SK-N-SH treated with all-trans-retinoic acid at 6 μM for 48 hours (cell line): ENCODE data around the gene SCGB1A1.

Experiments
- ATAC-seq: fragments of 200-7000 bp; cut with Tn5 transposase; 3 replicates; pipeline ENCODE4 v1.9.1; 2020; ENCODE audit warnings: mild to moderate bottlenecking, moderate library complexity
- BACH2 ChIP-seq: fragments of 250-450 bp; sonication (Bioruptor Pico); IDR thresholded peaks from 2 replicates; pipeline ENCODE4 v1.9.0; 2021; ENCODE audit warnings: mild to moderate bottlenecking, borderline replicate concordance
- CSDC2 ChIP-seq: fragments of 250-450 bp; sonication (Bioruptor Pico); IDR thresholded peaks from 2 replicates; pipeline ENCODE4 v1.5.0; 2020; ENCODE audit warnings: mild to moderate bottlenecking, moderate library complexity
- ESRRG ChIP-seq: fragments of 250-450 bp; sonication (Bioruptor Pico); IDR thresholded peaks from 2 replicates; pipeline ENCODE4 v1.6.1; 2021; ENCODE audit warnings: mild to moderate bottlenecking
- GLIS3 ChIP-seq: fragments of 250-450 bp; sonication (Bioruptor Pico); IDR thresholded peaks from 2 replicates; pipeline ENCODE4 v1.5.0; 2020; ENCODE audit warnings: mild to moderate bottlenecking, moderate library complexity
- OSR1 ChIP-seq: fragments of 250-450 bp; sonication (Bioruptor Pico); IDR thresholded peaks from 2 replicates; pipeline ENCODE4 v1.8.0; 2022; ENCODE audit warnings: moderate library complexity, mild to moderate bottlenecking, inconsistent platforms
- PPARA ChIP-seq: fragments of 250-450 bp; sonication (Bioruptor Pico); IDR thresholded peaks from 2 replicates; pipeline ENCODE4 v1.5.0; 2020; ENCODE audit warnings: mild to moderate bottlenecking, borderline replicate concordance
- SNAI2 ChIP-seq: fragments of 250-450 bp; sonication (Bioruptor Pico); IDR thresholded peaks from 2 replicates; pipeline ENCODE4 v1.5.0; 2020; ENCODE audit warnings: mild to moderate bottlenecking, moderate library complexity
- TCF4 ChIP-seq: fragments of 250-450 bp; sonication (Bioruptor Pico); IDR thresholded peaks from 2 replicates; pipeline ENCODE4 v1.8.0; 2021; ENCODE audit warnings: mild to moderate bottlenecking, moderate library complexity, borderline replicate concordance
- ZC3H10 ChIP-seq: fragments of 250-450 bp; sonication (Bioruptor Pico); IDR thresholded peaks from 2 replicates; pipeline ENCODE4 v1.5.1; 2021; ENCODE audit warnings: mild to moderate bottlenecking, moderate library complexity
- ZFP3 ChIP-seq: fragments of 250-450 bp; sonication (Bioruptor Pico); IDR thresholded peaks from 2 replicates; pipeline ENCODE4 v1.5.0; 2020; ENCODE audit warnings: mild to moderate bottlenecking, moderate library complexity
- ZFP30 ChIP-seq: fragments of 450-650 bp; formaldehyde crosslinking; IDR thresholded peaks from 2 replicates; pipeline ENCODE4 v1.5.0; 2022; ENCODE audit warnings: mild to moderate bottlenecking, moderate library complexity
- ZNF565 ChIP-seq: fragments of 450-650 bp; formaldehyde crosslinking; conservative IDR thresholded peaks from 2 replicates; pipeline ENCODE4 v1.5.0; 2020; ENCODE audit warnings: low read depth, mild to moderate bottlenecking, moderate library complexity
- ZNF8 ChIP-seq: fragments of 450-650 bp; formaldehyde crosslinking; IDR thresholded peaks from 2 replicates; pipeline ENCODE4 v1.5.0; 2020; ENCODE audit warnings: mild to moderate bottlenecking, moderate library complexity
- TF ChIP-seq, protein P1 (sequence below): fragments of 250-450 bp; sonication (Bioruptor Pico); IDR thresholded peaks from 2 replicates; pipeline ENCODE4 v1.5.1; 2021; ENCODE audit warnings: mild to moderate bottlenecking, moderate library complexity
- TF ChIP-seq, protein P2 (sequence below): fragments of 250-450 bp; sonication (Bioruptor Pico); IDR thresholded peaks from 2 replicates; pipeline ENCODE4 v1.8.0; 2020; ENCODE audit warnings: mild to moderate bottlenecking, moderate library complexity, borderline replicate concordance
- TF ChIP-seq, protein P3 (sequence below): fragments of 250-450 bp; sonication (Bioruptor Pico); IDR thresholded peaks from 2 replicates; pipeline ENCODE4 v1.5.0; 2020; ENCODE audit warnings: mild to moderate bottlenecking, moderate library complexity
- TF ChIP-seq, protein P4 (sequence below): fragments of 250-450 bp; sonication (Bioruptor Pico); IDR thresholded peaks from 2 replicates; pipeline ENCODE4 v1.8.0; 2021; ENCODE audit warnings: low read depth, mild to moderate bottlenecking, moderate library complexity, borderline replicate concordance

SCGB1A1 gene, protein sequence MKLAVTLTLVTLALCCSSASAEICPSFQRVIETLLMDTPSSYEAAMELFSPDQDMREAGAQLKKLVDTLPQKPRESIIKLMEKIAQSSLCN

GRCh38 chr11:62418733-62419132 is at the start of gene SCGB1A1:
Gene SCGB1A1 (plus strand): TSS chr11:62419033. CDS start chr11:62419096, 63 bp downstream.
- no peak for TF ChIP-seq SNAI2 (CRISPR knock-in tag)
- TF ChIP-seq, protein P1, sequence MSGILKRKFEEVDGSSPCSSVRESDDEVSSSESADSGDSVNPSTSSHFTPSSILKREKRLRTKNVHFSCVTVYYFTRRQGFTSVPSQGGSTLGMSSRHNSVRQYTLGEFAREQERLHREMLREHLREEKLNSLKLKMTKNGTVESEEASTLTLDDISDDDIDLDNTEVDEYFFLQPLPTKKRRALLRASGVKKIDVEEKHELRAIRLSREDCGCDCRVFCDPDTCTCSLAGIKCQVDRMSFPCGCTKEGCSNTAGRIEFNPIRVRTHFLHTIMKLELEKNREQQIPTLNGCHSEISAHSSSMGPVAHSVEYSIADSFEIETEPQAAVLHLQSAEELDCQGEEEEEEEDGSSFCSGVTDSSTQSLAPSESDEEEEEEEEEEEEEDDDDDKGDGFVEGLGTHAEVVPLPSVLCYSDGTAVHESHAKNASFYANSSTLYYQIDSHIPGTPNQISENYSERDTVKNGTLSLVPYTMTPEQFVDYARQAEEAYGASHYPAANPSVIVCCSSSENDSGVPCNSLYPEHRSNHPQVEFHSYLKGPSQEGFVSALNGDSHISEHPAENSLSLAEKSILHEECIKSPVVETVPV (CRISPR knock-in tag), result no peak
- no peak for TF ChIP-seq ZNF8 (CRISPR knock-in tag)
- TF ChIP-seq GLIS3 (CRISPR knock-in tag), result no peak
- TF ChIP-seq ZFP30, result no peak
- no peak for TF ChIP-seq BACH2 (CRISPR knock-in tag)
- no peak for TF ChIP-seq ZC3H10
- TF ChIP-seq, protein P2, sequence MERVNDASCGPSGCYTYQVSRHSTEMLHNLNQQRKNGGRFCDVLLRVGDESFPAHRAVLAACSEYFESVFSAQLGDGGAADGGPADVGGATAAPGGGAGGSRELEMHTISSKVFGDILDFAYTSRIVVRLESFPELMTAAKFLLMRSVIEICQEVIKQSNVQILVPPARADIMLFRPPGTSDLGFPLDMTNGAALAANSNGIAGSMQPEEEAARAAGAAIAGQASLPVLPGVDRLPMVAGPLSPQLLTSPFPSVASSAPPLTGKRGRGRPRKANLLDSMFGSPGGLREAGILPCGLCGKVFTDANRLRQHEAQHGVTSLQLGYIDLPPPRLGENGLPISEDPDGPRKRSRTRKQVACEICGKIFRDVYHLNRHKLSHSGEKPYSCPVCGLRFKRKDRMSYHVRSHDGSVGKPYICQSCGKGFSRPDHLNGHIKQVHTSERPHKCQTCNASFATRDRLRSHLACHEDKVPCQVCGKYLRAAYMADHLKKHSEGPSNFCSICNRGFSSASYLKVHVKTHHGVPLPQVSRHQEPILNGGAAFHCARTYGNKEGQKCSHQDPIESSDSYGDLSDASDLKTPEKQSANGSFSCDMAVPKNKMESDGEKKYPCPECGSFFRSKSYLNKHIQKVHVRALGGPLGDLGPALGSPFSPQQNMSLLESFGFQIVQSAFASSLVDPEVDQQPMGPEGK (CRISPR knock-in tag), result no peak
- TF ChIP-seq, protein P3, sequence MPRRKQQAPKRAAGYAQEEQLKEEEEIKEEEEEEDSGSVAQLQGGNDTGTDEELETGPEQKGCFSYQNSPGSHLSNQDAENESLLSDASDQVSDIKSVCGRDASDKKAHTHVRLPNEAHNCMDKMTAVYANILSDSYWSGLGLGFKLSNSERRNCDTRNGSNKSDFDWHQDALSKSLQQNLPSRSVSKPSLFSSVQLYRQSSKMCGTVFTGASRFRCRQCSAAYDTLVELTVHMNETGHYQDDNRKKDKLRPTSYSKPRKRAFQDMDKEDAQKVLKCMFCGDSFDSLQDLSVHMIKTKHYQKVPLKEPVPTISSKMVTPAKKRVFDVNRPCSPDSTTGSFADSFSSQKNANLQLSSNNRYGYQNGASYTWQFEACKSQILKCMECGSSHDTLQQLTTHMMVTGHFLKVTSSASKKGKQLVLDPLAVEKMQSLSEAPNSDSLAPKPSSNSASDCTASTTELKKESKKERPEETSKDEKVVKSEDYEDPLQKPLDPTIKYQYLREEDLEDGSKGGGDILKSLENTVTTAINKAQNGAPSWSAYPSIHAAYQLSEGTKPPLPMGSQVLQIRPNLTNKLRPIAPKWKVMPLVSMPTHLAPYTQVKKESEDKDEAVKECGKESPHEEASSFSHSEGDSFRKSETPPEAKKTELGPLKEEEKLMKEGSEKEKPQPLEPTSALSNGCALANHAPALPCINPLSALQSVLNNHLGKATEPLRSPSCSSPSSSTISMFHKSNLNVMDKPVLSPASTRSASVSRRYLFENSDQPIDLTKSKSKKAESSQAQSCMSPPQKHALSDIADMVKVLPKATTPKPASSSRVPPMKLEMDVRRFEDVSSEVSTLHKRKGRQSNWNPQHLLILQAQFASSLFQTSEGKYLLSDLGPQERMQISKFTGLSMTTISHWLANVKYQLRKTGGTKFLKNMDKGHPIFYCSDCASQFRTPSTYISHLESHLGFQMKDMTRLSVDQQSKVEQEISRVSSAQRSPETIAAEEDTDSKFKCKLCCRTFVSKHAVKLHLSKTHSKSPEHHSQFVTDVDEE (CRISPR knock-in tag), result no peak
- no peak for ATAC-seq

DNA sequence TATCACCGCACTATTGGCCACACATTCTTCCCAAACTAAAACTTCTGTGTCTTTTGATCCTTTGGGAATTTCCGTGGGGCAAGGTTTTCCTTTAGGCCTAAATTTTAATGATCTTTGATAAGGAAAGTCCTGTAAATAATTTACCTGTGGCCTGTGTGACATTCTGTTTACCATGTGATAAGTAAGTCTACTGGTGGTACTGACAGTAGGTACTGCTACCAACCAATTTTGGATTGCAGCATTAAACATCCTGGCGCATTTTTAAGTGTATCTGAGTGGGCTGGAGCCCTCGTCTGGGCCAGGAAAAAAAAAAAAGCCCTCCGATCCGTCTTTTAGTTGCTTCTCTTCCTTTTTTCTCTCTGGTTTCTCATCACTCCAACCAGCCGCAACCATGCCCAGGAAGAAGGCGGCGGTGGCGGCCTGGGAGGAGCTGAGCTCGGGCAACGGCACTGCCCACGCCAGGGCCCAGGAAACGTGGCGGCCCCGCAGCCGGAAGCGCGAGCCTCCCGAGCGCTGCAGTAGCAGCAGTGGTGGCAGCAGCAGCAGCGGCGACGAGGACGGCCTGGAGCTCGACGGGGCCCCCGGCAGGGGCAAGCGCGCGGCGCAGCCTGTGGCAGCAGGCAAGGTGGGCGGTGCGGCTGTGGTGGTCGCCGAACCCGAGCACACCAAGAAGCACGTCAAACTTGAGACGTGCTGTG is 47.9 kb upstream of the SCGB1A1 start:
- no peak for ATAC-seq
- TF ChIP-seq ZFP30, result no peak
- TF ChIP-seq TCF4 (CRISPR knock-in tag), result no peak
- TF ChIP-seq, protein P4, sequence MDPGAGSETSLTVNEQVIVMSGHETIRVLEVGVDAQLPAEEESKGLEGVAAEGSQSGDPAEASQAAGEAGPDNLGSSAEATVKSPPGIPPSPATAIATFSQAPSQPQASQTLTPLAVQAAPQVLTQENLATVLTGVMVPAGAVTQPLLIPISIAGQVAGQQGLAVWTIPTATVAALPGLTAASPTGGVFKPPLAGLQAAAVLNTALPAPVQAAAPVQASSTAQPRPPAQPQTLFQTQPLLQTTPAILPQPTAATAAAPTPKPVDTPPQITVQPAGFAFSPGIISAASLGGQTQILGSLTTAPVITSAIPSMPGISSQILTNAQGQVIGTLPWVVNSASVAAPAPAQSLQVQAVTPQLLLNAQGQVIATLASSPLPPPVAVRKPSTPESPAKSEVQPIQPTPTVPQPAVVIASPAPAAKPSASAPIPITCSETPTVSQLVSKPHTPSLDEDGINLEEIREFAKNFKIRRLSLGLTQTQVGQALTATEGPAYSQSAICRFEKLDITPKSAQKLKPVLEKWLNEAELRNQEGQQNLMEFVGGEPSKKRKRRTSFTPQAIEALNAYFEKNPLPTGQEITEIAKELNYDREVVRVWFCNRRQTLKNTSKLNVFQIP, result no peak
- TF ChIP-seq ZFP3 (CRISPR knock-in tag), result no peak
- TF ChIP-seq ESRRG (CRISPR knock-in tag), result no peak
- TF ChIP-seq, protein P1 (CRISPR knock-in tag), result no peak
- no peak for TF ChIP-seq ZNF565
- no peak for TF ChIP-seq ZC3H10
- TF ChIP-seq PPARA, result no peak
- no peak for TF ChIP-seq CSDC2 (CRISPR knock-in tag)
- TF ChIP-seq SNAI2 (CRISPR knock-in tag), result no peak
- no peak for TF ChIP-seq GLIS3 (CRISPR knock-in tag)
- no peak for TF ChIP-seq OSR1 (CRISPR knock-in tag)
- TF ChIP-seq, protein P2 (CRISPR knock-in tag), result no peak
- TF ChIP-seq, protein P3 (CRISPR knock-in tag), result no peak
